ENCODE results near the gene LGALSL.

DNA sequence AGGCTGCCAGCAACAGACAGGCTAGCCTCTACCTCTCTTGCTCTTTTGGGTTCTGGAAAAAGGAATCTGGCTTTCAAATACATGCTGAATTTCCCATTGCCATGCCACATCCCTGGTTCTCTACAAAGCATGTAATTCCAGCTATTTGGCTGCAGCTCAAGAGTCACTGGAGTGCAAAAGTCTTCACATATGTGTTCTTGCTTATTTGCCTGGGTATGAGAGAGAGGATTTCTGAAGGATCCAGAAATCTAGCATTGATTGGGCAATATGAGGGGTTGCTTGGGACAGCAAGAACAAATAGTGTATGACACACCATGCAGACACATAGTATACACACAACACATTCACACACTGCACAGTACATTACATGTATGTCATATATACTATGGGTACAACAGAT lies 30.7 kb upstream of the LGALSL start:
- TF ChIP-seq, protein P1, sequence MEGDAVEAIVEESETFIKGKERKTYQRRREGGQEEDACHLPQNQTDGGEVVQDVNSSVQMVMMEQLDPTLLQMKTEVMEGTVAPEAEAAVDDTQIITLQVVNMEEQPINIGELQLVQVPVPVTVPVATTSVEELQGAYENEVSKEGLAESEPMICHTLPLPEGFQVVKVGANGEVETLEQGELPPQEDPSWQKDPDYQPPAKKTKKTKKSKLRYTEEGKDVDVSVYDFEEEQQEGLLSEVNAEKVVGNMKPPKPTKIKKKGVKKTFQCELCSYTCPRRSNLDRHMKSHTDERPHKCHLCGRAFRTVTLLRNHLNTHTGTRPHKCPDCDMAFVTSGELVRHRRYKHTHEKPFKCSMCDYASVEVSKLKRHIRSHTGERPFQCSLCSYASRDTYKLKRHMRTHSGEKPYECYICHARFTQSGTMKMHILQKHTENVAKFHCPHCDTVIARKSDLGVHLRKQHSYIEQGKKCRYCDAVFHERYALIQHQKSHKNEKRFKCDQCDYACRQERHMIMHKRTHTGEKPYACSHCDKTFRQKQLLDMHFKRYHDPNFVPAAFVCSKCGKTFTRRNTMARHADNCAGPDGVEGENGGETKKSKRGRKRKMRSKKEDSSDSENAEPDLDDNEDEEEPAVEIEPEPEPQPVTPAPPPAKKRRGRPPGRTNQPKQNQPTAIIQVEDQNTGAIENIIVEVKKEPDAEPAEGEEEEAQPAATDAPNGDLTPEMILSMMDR (IDR thresholded peaks at IDR 0.05) = no peak
- no peak for TF ChIP-seq POLR2A (IDR thresholded peaks at IDR 0.05)
